ENCODE measurements around the gene ACSF3.

The ACSF3 gene

DNA sequence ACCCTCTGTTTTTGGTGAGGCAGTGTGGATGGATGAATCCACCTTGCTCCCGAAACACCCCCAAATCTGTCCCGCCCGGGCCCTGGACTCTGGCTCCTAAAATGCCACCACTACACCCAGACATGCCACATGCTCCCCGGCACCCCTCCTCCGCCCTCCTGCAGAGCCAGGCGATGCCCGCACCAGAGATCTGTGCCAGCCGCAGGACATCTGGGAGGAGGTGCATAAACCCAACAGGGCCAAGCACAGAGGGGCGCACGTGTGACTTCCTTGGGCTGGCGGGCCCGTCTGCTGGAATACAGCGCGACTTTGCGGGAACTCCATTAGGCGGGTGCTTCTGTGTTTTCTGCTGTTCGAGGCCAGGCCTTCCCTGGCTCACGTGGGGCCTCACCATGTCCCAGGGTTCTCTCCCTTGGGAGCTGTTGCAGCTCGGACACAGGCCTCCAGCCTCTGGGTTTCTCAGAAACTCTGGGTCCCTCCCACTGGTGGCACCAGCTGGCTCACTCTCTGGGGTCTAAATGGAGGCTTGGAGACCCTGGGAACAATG, 14.1 kb upstream of the ACSF3 start:
- DNase-seq (ENCODE audit: low read depth): no peak
- no peak for TF ChIP-seq CTCF (conservative IDR thresholded peaks at IDR 0.05; ENCODE audit: control insufficient read depth, insufficient read depth, low read depth, low read length)
- H3K4me3 ChIP-seq (ENCODE audit: control insufficient read depth, low read depth, low read length): no peak overlapping the region

DNA sequence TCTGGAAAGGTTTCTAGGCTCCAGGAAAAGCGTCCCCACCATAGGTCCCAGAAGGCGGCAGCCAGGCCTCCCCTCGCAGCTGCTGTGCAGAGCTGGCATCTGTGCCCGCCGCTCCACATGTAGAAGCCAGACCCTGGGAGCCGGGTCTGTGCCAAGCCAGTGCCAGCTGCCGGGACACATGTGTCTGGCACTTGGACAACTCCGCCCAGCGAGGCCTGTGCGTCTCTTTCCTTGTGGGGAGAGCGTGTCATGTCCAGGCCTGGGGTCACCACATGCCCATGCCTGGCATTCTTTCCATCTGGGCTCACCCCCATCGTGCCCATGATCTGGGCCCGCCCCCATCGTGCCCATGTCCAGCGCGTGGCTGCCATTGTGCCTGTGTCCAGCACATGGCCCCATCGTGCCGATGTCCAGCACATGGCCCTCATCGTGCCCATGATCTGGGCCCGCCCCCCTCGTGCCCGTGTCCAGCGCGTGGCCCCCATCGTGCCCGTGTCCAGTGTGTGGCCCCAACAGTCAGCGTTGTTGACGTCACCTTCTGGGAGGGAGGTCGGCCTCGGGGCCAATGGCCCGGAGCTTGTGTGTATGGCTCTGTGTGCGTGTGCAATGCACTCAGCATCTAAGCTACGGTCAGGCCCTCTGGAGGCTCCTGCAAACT, 13.3 kb upstream of the ACSF3 start:
- no peak for DNase-seq (ENCODE audit: low read depth)
- no peak for TF ChIP-seq CTCF (conservative IDR thresholded peaks at IDR 0.05; ENCODE audit: control insufficient read depth, insufficient read depth, low read depth, low read length)
- H3K4me3 ChIP-seq (ENCODE audit: control insufficient read depth, low read depth, low read length): no peak overlapping the region

- no peak for DNase-seq (ENCODE audit: low read depth)
- H3K4me3 ChIP-seq (ENCODE audit: control insufficient read depth, low read depth, low read length): no peak overlapping the region
- no peak for TF ChIP-seq CTCF (conservative IDR thresholded peaks at IDR 0.05; ENCODE audit: control insufficient read depth, insufficient read depth, low read depth, low read length)
These were observed 12.1 kb upstream of the ACSF3 start for GRCh38 chr16:89081556-89081955.

GRCh38 chr16:89084411-89084810, 9.2 kb upstream of the ACSF3 start:
- no peak for TF ChIP-seq CTCF (conservative IDR thresholded peaks at IDR 0.05; ENCODE audit: control insufficient read depth, insufficient read depth, low read depth, low read length)
- no peak for DNase-seq (ENCODE audit: low read depth)
- no peak overlapping the region for H3K4me3 ChIP-seq (ENCODE audit: control insufficient read depth, low read depth, low read length)

DNA sequence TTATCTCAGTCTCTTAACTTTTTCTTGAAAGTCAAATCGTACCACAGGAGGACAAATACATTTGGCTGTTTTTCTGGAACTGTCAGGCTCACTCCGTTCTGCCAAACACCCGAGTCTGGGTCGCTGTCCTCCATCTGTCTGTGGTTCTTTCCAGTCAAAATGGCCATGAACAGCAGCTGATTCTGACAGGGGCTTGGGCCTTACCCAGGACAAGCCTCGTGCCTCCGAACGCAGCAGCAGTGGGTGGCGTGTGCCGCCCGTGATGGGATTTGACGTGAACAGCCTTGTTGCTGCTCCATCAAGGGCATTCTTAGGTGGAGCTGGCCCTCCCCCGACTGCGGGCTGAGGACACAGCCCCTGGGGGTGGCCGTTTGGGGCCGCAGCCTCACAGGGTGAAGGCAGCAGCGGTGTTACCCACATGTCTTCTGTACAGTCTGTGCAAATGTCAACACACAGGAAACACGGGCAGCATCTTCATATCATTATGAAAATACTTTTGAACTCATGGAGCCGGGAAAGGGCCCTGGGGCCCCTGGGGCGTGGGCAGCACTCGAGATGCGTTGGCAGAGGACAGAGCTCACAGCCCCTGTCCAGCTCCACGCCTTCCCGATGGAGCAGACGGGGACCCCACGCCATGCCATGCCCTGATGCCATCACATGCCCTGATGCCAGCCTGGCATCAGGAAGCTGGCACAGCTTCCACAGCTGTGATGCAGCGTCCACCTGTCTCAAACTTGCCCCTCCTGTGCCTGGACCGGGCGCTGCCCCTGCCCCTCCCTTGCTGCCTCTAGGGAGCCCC, 8.6 kb upstream of the ACSF3 start:
- DNase-seq (ENCODE audit: low read depth): no peak
- no peak overlapping the region for H3K4me3 ChIP-seq (ENCODE audit: control insufficient read depth, low read depth, low read length)
- TF ChIP-seq CTCF (conservative IDR thresholded peaks at IDR 0.05; ENCODE audit: control insufficient read depth, insufficient read depth, low read depth, low read length): no peak

- no peak overlapping the region for H3K4me3 ChIP-seq (ENCODE audit: control insufficient read depth, low read depth, low read length)
- no peak for DNase-seq (ENCODE audit: low read depth)
- TF ChIP-seq CTCF (conservative IDR thresholded peaks at IDR 0.05; ENCODE audit: control insufficient read depth, insufficient read depth, low read depth, low read length): no peak
These were observed 7.9 kb upstream of the ACSF3 start for GRCh38 chr16:89085755-89086154.

All from fibroblast of mammary gland (primary cell).